Osteoblast (primary cell): Measurements from ENCODE around the gene ZNF839. TPM values are rescaled to one million over a fixed set of nuclear protein-coding genes. Genes with fewer than 3 reads are reported as not detected.
A peak's percentile ranks its signal among the peaks of the same experiment; 100 is the strongest.

ENCODE experiments used
- DNase-seq: peaks from one replicate; pipeline ENCODE4 v3.0.0; 2011; ENCODE audit warnings: low spot score, mixed read lengths; ENCODE audit not compliant: insufficient read length; ENCODE audit errors: missing footprints
- H2AFZ ChIP-seq: 2 replicates; pipeline ENCODE4 v1.6.0; 2011; ENCODE audit warnings: mild to moderate bottlenecking, low read length
- H3K27ac ChIP-seq: 2 replicates; pipeline ENCODE4 v1.5.1; 2011; ENCODE audit warnings: mild to moderate bottlenecking, low read depth, low read length, moderate library complexity
- H3K27me3 ChIP-seq: 2 replicates; pipeline ENCODE4 v1.6.0; 2012; ENCODE audit warnings: mild to moderate bottlenecking, control low read depth, inconsistent platforms, low read length, moderate library complexity; ENCODE audit not compliant: insufficient read depth
- H3K36me3 ChIP-seq: 2 replicates; pipeline ENCODE4 v1.5.1; 2011; ENCODE audit warnings: mild to moderate bottlenecking, low read length, control low read depth, moderate library complexity; ENCODE audit not compliant: insufficient read depth
- H3K4me1 ChIP-seq: 2 replicates; pipeline ENCODE4 v1.5.1; 2011; ENCODE audit warnings: mild to moderate bottlenecking, low read length, control low read depth, moderate library complexity; ENCODE audit not compliant: insufficient read depth
- H3K4me2 ChIP-seq: 2 replicates; pipeline ENCODE4 v1.6.0; 2011; ENCODE audit warnings: mild to moderate bottlenecking, low read length; ENCODE audit not compliant: insufficient read depth
- H3K4me3 ChIP-seq: fragments of 200-600 bp; sonication (generic); 3 replicates; pipeline ENCODE4 v1.5.1; 2012; ENCODE audit warnings: mild to moderate bottlenecking, low read length, inconsistent platforms; ENCODE audit not compliant: insufficient read depth
- H3K79me2 ChIP-seq: 2 replicates; pipeline ENCODE4 v1.6.0; 2012; ENCODE audit warnings: mild to moderate bottlenecking, low read length, control low read depth, inconsistent platforms; ENCODE audit not compliant: insufficient read depth
- H3K9me3 ChIP-seq: 2 replicates; pipeline ENCODE4 v1.5.1; 2011; ENCODE audit warnings: low read depth, low read length, control low read depth
- H4K20me1 ChIP-seq: 2 replicates; pipeline ENCODE4 v1.6.0; 2012; ENCODE audit warnings: mild to moderate bottlenecking, low read length, control low read depth; ENCODE audit not compliant: insufficient read depth
- total RNA-seq: library from RNA; depleted of rRNA; stranded (reverse); fragments of >200 nt; gene quantifications from 2 replicates; pipeline ENCODE4 v1.2.3, GENCODE V29; 2012
- TF ChIP-seq, protein P1 (sequence below): IDR thresholded peaks from 2 replicates; pipeline ENCODE4 v1.5.1; 2011; ENCODE audit warnings: mild to moderate bottlenecking, low read depth, low read length, moderate library complexity; ENCODE audit errors: extremely low read depth

Gene ZNF839
- total RNA-seq, 1 donor = 7.2 TPM

DNA sequence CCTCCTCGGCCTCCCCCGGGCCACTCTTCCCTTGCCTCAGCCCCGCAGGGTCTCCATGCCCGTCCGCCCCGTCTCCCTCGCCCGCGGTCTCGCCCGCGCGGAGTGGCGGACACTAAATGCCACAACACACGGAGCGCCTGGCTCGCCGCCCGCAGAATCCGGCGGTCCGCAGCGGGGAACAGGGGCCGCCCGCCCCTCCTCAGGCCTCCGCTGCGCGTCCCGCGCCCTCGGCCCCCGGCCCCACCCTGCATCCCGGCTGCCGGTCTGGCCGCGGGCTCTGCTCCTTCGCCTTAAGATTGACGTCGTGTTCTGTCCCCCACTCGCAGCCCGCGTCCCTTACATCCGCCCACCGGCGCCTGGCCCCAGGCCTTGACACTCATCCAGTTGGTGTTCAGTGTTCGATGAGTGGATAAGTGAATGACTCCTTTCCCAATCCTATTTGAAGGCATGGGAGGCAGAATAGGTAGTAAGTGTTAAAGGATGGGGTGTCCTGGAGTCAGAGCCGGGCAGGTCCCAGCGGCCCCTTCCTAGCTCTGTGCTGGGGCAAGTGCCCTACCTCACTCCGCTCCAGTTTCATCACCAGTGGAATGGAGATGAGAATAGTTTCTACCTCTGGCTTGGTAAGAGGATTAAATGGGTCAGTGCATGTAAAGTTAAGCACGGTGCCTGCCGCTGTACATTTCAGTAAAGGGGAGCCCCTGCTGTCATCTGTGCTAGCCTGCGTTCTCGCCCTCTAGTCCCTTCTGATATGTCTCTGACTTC lies 43.8 kb downstream of the ZNF839 start:
- H4K20me1 ChIP-seq = peaks cover 17% of the 10 kb centered on the region
- peak overlapping the region; percentile 70 for H3K4me2 ChIP-seq
- H3K79me2 ChIP-seq = peaks cover 73% of the 10 kb centered on the region
- H2AFZ ChIP-seq = peak overlapping the region; percentile 53
- H3K36me3 ChIP-seq = no peaks in the 10 kb centered on the region
- peak overlapping the region; percentile 49 for H3K27ac ChIP-seq
- TF ChIP-seq, protein P1, sequence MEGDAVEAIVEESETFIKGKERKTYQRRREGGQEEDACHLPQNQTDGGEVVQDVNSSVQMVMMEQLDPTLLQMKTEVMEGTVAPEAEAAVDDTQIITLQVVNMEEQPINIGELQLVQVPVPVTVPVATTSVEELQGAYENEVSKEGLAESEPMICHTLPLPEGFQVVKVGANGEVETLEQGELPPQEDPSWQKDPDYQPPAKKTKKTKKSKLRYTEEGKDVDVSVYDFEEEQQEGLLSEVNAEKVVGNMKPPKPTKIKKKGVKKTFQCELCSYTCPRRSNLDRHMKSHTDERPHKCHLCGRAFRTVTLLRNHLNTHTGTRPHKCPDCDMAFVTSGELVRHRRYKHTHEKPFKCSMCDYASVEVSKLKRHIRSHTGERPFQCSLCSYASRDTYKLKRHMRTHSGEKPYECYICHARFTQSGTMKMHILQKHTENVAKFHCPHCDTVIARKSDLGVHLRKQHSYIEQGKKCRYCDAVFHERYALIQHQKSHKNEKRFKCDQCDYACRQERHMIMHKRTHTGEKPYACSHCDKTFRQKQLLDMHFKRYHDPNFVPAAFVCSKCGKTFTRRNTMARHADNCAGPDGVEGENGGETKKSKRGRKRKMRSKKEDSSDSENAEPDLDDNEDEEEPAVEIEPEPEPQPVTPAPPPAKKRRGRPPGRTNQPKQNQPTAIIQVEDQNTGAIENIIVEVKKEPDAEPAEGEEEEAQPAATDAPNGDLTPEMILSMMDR = no peak
- H3K4me3 ChIP-seq = peak overlapping the region; percentile 93
- H3K4me1 ChIP-seq = peaks cover 17% of the 10 kb centered on the region
- DNase-seq = peak; percentile 72
- H3K9me3 ChIP-seq = no peaks in the 10 kb centered on the region
- no peaks in the 10 kb centered on the region for H3K27me3 ChIP-seq

GRCh38 chr14:102370305-102370809 lies 50.8 kb downstream of the ZNF839 start:
- Histone ChIP-seq H3K79me2 (peaks cover 69% of the 10 kb centered on the region), H3K9me3 (no peaks in the 10 kb centered on the region), H3K27me3 (no peaks in the 10 kb centered on the region), H3K36me3 (no peaks in the 10 kb centered on the region), H3K4me1 (peaks cover 3% of the 10 kb centered on the region), H4K20me1 (peaks cover 21% of the 10 kb centered on the region), H3K4me3 (no peak overlapping the region), H2AFZ (no peak overlapping the region), H3K4me2 (no peak overlapping the region), H3K27ac (no peak overlapping the region)
- TF ChIP-seq, protein P1 = no peak
- no peak for DNase-seq

- TF ChIP-seq, protein P1 = no peak
- no peaks in the 10 kb centered on the region for H3K27me3 ChIP-seq
- peaks cover 71% of the 10 kb centered on the region for H3K79me2 ChIP-seq
- peaks cover 3% of the 10 kb centered on the region for H3K4me1 ChIP-seq
- no peak for DNase-seq
- H3K4me3 ChIP-seq = no peak overlapping the region
- no peak overlapping the region for H3K4me2 ChIP-seq
- H2AFZ ChIP-seq = no peak overlapping the region
- H3K27ac ChIP-seq = no peak overlapping the region
- H4K20me1 ChIP-seq = peaks cover 14% of the 10 kb centered on the region
- H3K9me3 ChIP-seq = no peaks in the 10 kb centered on the region
- no peaks in the 10 kb centered on the region for H3K36me3 ChIP-seq
Measured at GRCh38 chr14:102371361-102371760, 51.8 kb downstream of the ZNF839 start.

GRCh38 chr14:102373110-102373509 lies 53.6 kb downstream of the ZNF839 start:
- H3K27ac ChIP-seq = no peak overlapping the region
- TF ChIP-seq, protein P1 = no peak
- peaks cover 55% of the 10 kb centered on the region for H3K79me2 ChIP-seq
- H3K27me3 ChIP-seq = no peaks in the 10 kb centered on the region
- DNase-seq = no peak
- peaks cover 8% of the 10 kb centered on the region for H3K36me3 ChIP-seq
- H4K20me1 ChIP-seq = peaks cover 9% of the 10 kb centered on the region
- no peak overlapping the region for H3K4me3 ChIP-seq
- no peaks in the 10 kb centered on the region for H3K9me3 ChIP-seq
- no peak overlapping the region for H2AFZ ChIP-seq
- no peak overlapping the region for H3K4me2 ChIP-seq
- no peaks in the 10 kb centered on the region for H3K4me1 ChIP-seq
